T-helper 2 cell treated with Interferon-gamma antibody and Interleukin-4, amounts not matched to agents 5 μg/mL and 100 μg/mL, for 36 hours (primary cell): ENCODE results near the gene GK2.

Experiments
- DNase-seq: peaks from one replicate; pipeline ENCODE4 v3.0.0; 2021; ENCODE audit warnings: low spot score
- H3K27ac Mint-ChIP-seq: one replicate; pipeline ENCODE4 v1.8.0; 2021; ENCODE audit warnings: mild to moderate bottlenecking, mixed read lengths
- H3K27me3 Mint-ChIP-seq: one replicate; pipeline ENCODE4 v1.8.0; 2021; ENCODE audit warnings: low read depth, mixed read lengths
- H3K36me3 Mint-ChIP-seq: one replicate; pipeline ENCODE4 v1.8.0; 2021; ENCODE audit warnings: low read depth, mixed read lengths
- H3K4me1 Mint-ChIP-seq: one replicate; pipeline ENCODE4 v1.8.0; 2021; ENCODE audit warnings: low read depth, mixed read lengths
- H3K4me3 Mint-ChIP-seq: one replicate; pipeline ENCODE4 v1.8.0; 2022; ENCODE audit warnings: mild to moderate bottlenecking, moderate library complexity, mixed read lengths
- H3K9me3 Mint-ChIP-seq: one replicate; pipeline ENCODE4 v1.8.0; 2021; ENCODE audit warnings: mixed read lengths

The GK2 gene

DNA sequence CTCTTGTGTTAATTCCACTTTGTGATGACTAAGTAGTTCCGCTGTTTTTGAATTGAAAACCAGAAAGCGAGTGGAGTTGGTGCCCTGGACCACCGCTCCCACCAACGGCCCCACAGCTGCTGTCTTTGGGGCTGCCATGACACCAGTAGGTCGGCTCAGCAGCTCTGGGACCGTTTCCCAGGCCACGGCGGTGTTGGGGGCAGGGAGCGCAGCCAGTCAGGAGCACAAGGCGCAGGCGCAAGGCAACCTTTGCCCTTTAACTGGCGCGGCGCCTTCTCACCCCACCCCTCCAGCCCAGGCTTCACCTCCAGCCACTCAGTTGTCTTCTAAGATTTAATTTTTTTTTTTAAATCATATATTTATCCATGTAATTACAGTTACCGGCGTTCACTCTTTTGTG, at the start of gene GK2:
GK2 (minus strand) TSS at position 166 of the 400 bp plus-strand sequence; CDS start at position 138, 28 bp downstream.
- H3K4me3 Mint-ChIP-seq = no peak within 1 kb of the TSS
- H3K9me3 Mint-ChIP-seq = no peaks in the 10 kb centered on the region
- no peak for DNase-seq

DNA sequence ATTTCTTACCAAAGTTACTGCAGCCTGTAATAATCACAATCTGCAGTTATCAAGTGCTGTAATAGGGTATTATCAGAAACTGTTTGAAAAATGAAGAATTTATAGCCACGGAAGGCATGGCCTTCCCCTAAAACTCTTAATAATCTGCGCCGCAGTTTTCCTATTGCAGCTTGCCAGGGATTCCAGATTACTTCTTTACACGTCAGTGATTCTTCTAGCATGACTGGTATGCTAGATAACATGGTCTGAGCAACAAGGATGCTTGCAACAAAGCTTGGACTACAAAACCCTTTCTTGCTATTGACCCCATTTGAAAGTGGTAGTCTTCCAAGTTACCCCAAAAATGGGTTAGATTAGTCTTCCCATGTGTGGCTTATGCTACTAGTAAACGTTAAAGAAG, 47.2 kb upstream of the GK2 start:
- no peaks in the 10 kb centered on the region for H3K36me3 Mint-ChIP-seq
- H3K4me1 Mint-ChIP-seq = no peaks in the 10 kb centered on the region
- no peak overlapping the region for H3K27ac Mint-ChIP-seq
- H3K4me3 Mint-ChIP-seq = no peak overlapping the region
- DNase-seq = no peak
- H3K9me3 Mint-ChIP-seq = no peaks in the 10 kb centered on the region
- H3K27me3 Mint-ChIP-seq = no peaks in the 10 kb centered on the region

More for the DNA sequence above, at the start of gene GK2:
- Mint-ChIP-seq H3K27me3 (no peaks in the 10 kb centered on the region), H3K36me3 (no peaks in the 10 kb centered on the region), H3K4me1 (no peaks in the 10 kb centered on the region), H3K27ac (no peak within 1 kb of the TSS)

- H3K4me1 Mint-ChIP-seq = no peaks in the 10 kb centered on the region
- no peak overlapping the region for H3K27ac Mint-ChIP-seq
- no peaks in the 10 kb centered on the region for H3K36me3 Mint-ChIP-seq
- H3K9me3 Mint-ChIP-seq = no peaks in the 10 kb centered on the region
- DNase-seq = no peak
- H3K4me3 Mint-ChIP-seq = no peak overlapping the region
- no peaks in the 10 kb centered on the region for H3K27me3 Mint-ChIP-seq
These were observed 46.6 kb upstream of the GK2 start for GRCh38 chr4:79454656-79455055.

DNA sequence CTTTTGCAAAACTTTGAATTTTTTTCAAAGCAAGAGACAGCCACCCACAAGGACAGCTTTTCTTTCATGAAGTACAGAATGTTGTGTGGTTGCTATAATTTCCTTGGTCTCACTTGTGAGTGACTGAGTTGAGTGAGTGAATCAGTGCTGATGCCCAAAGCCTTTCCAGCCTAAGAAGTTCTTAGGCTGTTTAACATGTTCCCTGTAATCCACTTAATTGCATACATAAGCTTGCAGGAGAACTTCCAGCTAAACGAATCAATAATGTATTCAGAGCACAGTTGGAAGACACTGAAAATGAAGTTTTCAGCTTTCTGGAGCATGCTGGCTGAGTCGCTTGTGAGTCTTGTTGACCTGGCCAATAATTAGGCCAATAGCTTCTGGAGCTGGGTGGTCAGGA, 42.0 kb upstream of the GK2 start:
- H3K36me3 Mint-ChIP-seq = no peaks in the 10 kb centered on the region
- no peak overlapping the region for H3K27ac Mint-ChIP-seq
- H3K27me3 Mint-ChIP-seq = no peaks in the 10 kb centered on the region
- no peak for DNase-seq
- H3K9me3 Mint-ChIP-seq = no peaks in the 10 kb centered on the region
- H3K4me3 Mint-ChIP-seq = no peak overlapping the region
- no peaks in the 10 kb centered on the region for H3K4me1 Mint-ChIP-seq

DNA sequence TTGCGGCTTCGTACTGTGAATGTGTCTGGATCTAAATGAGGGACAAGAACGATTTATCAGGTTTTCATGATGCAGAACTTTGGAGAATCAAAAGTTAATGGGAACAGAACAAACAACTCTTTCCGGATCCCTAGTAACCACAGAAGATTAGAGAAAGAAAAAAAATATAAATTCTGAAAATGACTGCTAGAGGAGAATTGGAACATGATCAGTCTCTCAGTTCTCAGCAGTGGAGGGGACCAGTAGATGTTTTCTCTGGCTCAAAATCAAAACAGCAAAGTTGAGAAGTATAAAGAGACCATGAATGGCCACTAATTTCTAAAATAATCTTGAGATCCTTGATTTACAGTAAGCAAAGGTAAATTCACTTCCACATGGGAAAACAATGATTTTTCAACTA, 38.1 kb upstream of the GK2 start:
- Mint-ChIP-seq H3K4me1 (no peaks in the 10 kb centered on the region), H3K9me3 (no peaks in the 10 kb centered on the region), H3K4me3 (no peak overlapping the region), H3K27ac (no peak overlapping the region), H3K27me3 (no peaks in the 10 kb centered on the region), H3K36me3 (no peaks in the 10 kb centered on the region)
- DNase-seq = no peak

GRCh38 chr4:79445371-79445781, 37.3 kb upstream of the GK2 start:
- Mint-ChIP-seq H3K36me3 (no peaks in the 10 kb centered on the region), H3K4me1 (no peaks in the 10 kb centered on the region), H3K27ac (no peak overlapping the region), H3K27me3 (no peaks in the 10 kb centered on the region), H3K4me3 (no peak overlapping the region), H3K9me3 (no peaks in the 10 kb centered on the region)
- no peak for DNase-seq

DNA sequence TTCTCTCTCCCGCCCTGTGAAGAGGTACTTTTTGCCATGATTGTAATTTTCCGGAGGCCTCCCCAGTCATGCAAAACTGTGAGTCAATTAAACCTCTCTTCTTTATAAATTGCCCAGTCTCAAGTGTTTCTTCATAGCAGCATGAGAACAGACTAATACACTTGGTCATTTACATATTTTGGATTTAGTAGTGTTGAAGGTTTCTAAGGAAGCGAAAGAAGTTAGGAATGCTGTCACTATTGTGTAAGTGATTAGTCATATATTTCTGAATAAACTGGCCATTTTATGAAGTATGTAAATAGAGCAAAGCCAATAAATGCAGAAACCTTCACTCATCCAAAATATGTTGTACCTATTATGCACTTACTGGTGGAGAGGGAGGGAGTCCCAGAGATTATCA, 34.4 kb upstream of the GK2 start:
- no peaks in the 10 kb centered on the region for H3K27me3 Mint-ChIP-seq
- H3K4me1 Mint-ChIP-seq = no peaks in the 10 kb centered on the region
- no peaks in the 10 kb centered on the region for H3K36me3 Mint-ChIP-seq
- no peak overlapping the region for H3K4me3 Mint-ChIP-seq
- no peak overlapping the region for H3K27ac Mint-ChIP-seq
- no peak for DNase-seq
- peaks cover 3% of the 10 kb centered on the region for H3K9me3 Mint-ChIP-seq

GRCh38 chr4:79439489-79439888, 31.5 kb upstream of the GK2 start:
- peaks cover 3% of the 10 kb centered on the region for H3K9me3 Mint-ChIP-seq
- H3K27me3 Mint-ChIP-seq = no peaks in the 10 kb centered on the region
- DNase-seq = no peak
- H3K4me1 Mint-ChIP-seq = no peaks in the 10 kb centered on the region
- no peak overlapping the region for H3K4me3 Mint-ChIP-seq
- H3K27ac Mint-ChIP-seq = no peak overlapping the region
- no peaks in the 10 kb centered on the region for H3K36me3 Mint-ChIP-seq

DNA sequence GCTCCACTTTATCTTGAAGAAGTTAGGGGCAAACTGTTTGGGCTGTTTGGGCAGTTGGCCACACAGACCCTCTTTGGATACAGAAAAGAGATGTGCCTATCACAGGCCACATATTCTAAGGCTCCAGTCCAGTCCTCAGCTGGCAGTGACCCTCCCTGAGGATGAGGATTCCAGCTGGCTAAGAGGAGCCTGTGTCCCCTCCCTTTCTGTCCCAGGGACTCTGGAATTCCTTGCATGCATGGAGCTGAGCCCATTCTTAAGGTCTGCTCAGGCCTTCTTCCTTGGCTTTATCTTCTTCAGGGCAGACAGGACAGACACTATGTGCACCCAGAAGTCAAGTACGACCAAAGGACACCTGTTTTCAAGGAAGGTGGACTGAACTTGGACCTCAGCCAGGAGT, 23.8 kb upstream of the GK2 start:
- no peak overlapping the region for H3K4me3 Mint-ChIP-seq
- H3K27ac Mint-ChIP-seq = no peak overlapping the region
- H3K36me3 Mint-ChIP-seq = no peaks in the 10 kb centered on the region
- H3K9me3 Mint-ChIP-seq = no peaks in the 10 kb centered on the region
- no peaks in the 10 kb centered on the region for H3K4me1 Mint-ChIP-seq
- DNase-seq = no peak
- no peaks in the 10 kb centered on the region for H3K27me3 Mint-ChIP-seq

GRCh38 chr4:79429113-79429903, 21.3 kb upstream of the GK2 start:
- no peak overlapping the region for H3K27ac Mint-ChIP-seq
- H3K36me3 Mint-ChIP-seq = no peaks in the 10 kb centered on the region
- no peaks in the 10 kb centered on the region for H3K9me3 Mint-ChIP-seq
- no peak for DNase-seq
- no peaks in the 10 kb centered on the region for H3K4me1 Mint-ChIP-seq
- no peaks in the 10 kb centered on the region for H3K27me3 Mint-ChIP-seq
- no peak overlapping the region for H3K4me3 Mint-ChIP-seq

GRCh38 chr4:79426989-79427388, 19.0 kb upstream of the GK2 start:
- no peaks in the 10 kb centered on the region for H3K36me3 Mint-ChIP-seq
- no peaks in the 10 kb centered on the region for H3K9me3 Mint-ChIP-seq
- no peak for DNase-seq
- H3K27me3 Mint-ChIP-seq = no peaks in the 10 kb centered on the region
- H3K27ac Mint-ChIP-seq = no peak overlapping the region
- H3K4me1 Mint-ChIP-seq = no peaks in the 10 kb centered on the region
- H3K4me3 Mint-ChIP-seq = no peak overlapping the region

DNA sequence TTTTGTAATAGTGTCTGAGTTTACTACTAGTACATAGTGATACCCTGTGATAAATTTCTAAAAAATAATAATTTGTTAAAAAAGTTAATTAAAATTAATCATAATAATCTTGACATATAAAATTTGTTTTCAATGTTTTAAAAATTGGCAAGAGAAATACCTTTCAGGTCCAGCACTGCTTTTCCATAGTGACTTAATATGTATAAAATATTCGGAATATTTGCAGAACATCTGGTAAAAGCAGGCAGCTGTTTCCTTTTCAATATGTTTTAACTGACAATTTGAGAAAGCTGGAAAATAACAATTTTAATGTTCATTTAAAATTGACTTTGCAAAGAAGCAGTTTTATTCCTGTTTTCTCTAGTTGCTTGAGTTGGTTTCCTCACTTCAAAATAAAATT, 17.6 kb upstream of the GK2 start:
- no peaks in the 10 kb centered on the region for H3K27me3 Mint-ChIP-seq
- no peaks in the 10 kb centered on the region for H3K9me3 Mint-ChIP-seq
- no peaks in the 10 kb centered on the region for H3K4me1 Mint-ChIP-seq
- DNase-seq = no peak
- H3K27ac Mint-ChIP-seq = no peak overlapping the region
- no peak overlapping the region for H3K4me3 Mint-ChIP-seq
- no peaks in the 10 kb centered on the region for H3K36me3 Mint-ChIP-seq

- no peaks in the 10 kb centered on the region for H3K36me3 Mint-ChIP-seq
- no peak for DNase-seq
- H3K27me3 Mint-ChIP-seq = no peaks in the 10 kb centered on the region
- H3K27ac Mint-ChIP-seq = no peak overlapping the region
- no peaks in the 10 kb centered on the region for H3K4me1 Mint-ChIP-seq
- H3K9me3 Mint-ChIP-seq = no peaks in the 10 kb centered on the region
- H3K4me3 Mint-ChIP-seq = no peak overlapping the region
These were observed 13.5 kb upstream of the GK2 start for GRCh38 chr4:79421483-79421882.

DNA sequence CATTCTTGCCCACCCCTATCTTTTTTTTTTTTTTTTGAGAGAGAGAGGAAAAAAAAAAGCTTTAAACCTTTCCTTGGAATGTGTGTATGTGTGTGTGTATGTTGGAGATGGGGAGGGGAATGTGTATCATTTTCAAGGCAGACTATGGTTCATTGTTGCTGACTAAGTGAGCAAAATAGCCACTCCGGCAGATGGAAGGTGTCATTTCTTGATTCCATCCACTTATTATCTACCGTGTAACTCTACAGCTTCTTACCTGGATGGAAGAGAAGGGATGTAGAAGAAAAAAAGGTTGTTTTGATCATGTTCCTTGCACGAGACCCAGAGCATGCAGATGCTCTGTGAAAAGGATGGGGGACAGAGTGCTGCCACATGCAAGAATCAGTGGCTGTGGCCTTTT, 5.9 kb upstream of the GK2 start:
- no peaks in the 10 kb centered on the region for H3K4me1 Mint-ChIP-seq
- H3K36me3 Mint-ChIP-seq = no peaks in the 10 kb centered on the region
- H3K27me3 Mint-ChIP-seq = no peaks in the 10 kb centered on the region
- H3K27ac Mint-ChIP-seq = no peak overlapping the region
- H3K4me3 Mint-ChIP-seq = no peak overlapping the region
- DNase-seq = no peak
- no peaks in the 10 kb centered on the region for H3K9me3 Mint-ChIP-seq
